Measurements from ENCODE around the gene KCNT1. TPM values are rescaled to one million over a fixed set of nuclear protein-coding genes. Genes with fewer than 3 reads are reported as not detected.
A peak's percentile ranks its signal among the peaks of the same experiment; 100 is the strongest.

Gene KCNT1
- total and polyA plus RNA-seq, 11 donors, result 0.21 to 7.4 (median 1.9) TPM

DNA sequence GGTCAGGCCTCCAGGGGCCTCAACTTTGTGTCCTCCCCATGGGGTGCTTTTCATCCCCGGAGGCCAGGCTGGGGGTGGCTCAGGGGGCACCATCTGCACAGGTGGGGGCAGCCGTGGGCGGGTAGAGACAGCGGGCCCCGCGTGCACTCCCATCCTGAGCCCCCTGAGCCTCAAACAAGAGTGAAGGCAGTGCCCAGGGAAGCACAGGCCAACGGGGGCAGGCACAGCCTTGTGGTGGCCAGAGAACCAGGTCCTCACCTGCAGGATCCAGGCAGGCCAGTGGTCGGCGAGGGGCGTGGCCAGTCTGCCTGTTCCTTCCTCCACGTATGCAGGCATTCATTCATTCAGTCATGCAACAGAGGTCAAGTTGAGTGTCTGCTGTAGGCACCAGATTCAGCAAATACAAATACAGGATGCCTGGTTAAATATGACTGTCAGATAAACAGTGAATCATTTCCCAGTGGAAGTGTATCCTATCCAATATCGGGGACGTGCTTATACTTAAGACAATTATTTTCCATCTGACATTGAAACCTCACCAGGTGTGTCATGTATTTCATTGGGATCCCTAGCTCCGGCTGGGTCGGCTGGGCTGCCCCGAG, 22.3 kb downstream of the KCNT1 start:
- Histone ChIP-seq H3K4me1 (no peaks in the 10 kb centered on the region), H3K9me3 (no peaks in the 10 kb centered on the region), H3K4me3 (no peak overlapping the region), H3K36me3 (no peaks in the 10 kb centered on the region), H3K27ac (no peak overlapping the region), H3K27me3 (peaks cover 0 to 36% (median 2%) of the 10 kb centered on the region in 9 donors)
- 62 to 69% (median 67%) methylated on average over 14 to 16 of the region's 16 CpGs for WGBS, 4 donors
- intact Hi-C loops (cut with DNase I), result no loop called here
- ATAC-seq, result peak in 1 of 4 donors; percentile 28
- TF ChIP-seq POLR2A (IDR thresholded peaks at IDR 0.05) (no peak), CTCF (IDR thresholded peaks at IDR 0.05) (no peak)
- DNase-seq, result no peak

DNA sequence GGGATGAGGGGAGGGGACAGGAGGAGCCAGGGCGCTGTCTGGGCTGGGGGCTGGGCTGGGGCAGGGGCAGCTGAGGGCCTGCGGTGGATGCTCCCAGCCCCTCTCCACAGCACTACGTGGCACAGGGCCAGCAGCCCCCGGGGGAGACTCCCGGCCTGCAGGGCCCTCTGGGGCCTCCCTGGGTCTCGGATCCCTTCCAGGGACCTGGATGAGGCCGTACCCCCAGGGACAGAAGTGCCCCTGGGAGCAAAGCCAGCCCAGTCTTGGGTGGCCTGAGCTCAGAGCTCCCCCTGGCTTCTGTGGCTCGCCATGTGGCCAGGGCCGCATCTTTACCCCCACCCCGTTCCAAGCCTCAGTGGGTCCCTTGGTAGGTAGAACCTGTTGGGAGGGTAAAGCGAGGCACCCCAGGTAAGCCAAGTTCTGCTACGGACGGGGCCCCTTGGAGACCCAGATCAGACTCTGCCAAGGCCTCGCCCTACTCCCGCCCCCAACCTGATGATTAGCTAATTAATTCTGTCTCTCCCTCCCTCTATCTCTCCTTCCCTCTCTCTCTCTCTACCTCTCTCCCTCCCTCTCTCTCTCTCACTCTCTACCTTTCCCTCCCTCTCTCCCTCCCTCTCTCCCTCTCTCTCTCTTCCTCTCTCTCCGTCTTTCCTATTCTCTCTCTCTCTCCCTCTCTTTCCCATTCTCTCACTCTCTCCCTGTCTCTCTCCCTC, 24.3 kb downstream of the KCNT1 start:
- peaks cover 0 to 17% (median 0%) of the 10 kb centered on the region in 9 donors for H3K27me3 ChIP-seq
- TF ChIP-seq CTCF (IDR thresholded peaks at IDR 0.05) (no peak), POLR2A (IDR thresholded peaks at IDR 0.05) (no peak)
- no peaks in the 10 kb centered on the region for H3K4me1 ChIP-seq
- 64 to 81% (median 69%) methylated on average over 9 to 16 of the region's 16 CpGs for WGBS, 4 donors
- no peak for DNase-seq
- peaks cover 0 to 8% (median 2%) of the 10 kb centered on the region in 12 donors for H3K9me3 ChIP-seq
- no peak overlapping the region for H3K27ac ChIP-seq
- H3K4me3 ChIP-seq, result no peak overlapping the region
- no peaks in the 10 kb centered on the region for H3K36me3 ChIP-seq
- intact Hi-C loops (cut with DNase I), result no loop called here
- no peak for ATAC-seq

- peaks cover 0 to 16% (median 0%) of the 10 kb centered on the region in 9 donors for H3K27me3 ChIP-seq
- H3K36me3 ChIP-seq, result no peaks in the 10 kb centered on the region
- H3K9me3 ChIP-seq, result peaks cover 0 to 19% (median 4%) of the 10 kb centered on the region in 12 donors
- no peaks in the 10 kb centered on the region for H3K4me1 ChIP-seq
- WGBS, 4 donors, result 53 to 61% (median 56%) methylated on average over 11 of the region's 11 CpGs
- no peak for DNase-seq
- intact Hi-C loops (cut with DNase I), result no loop called here
- TF ChIP-seq CTCF (IDR thresholded peaks at IDR 0.05), result no peak
- no peak for TF ChIP-seq POLR2A (IDR thresholded peaks at IDR 0.05)
- ATAC-seq, result no peak
- H3K27ac ChIP-seq, result no peak overlapping the region
- no peak overlapping the region for H3K4me3 ChIP-seq
Observed at GRCh38 chr9:135727257-135727875, 25.4 kb downstream of the KCNT1 start.

DNA sequence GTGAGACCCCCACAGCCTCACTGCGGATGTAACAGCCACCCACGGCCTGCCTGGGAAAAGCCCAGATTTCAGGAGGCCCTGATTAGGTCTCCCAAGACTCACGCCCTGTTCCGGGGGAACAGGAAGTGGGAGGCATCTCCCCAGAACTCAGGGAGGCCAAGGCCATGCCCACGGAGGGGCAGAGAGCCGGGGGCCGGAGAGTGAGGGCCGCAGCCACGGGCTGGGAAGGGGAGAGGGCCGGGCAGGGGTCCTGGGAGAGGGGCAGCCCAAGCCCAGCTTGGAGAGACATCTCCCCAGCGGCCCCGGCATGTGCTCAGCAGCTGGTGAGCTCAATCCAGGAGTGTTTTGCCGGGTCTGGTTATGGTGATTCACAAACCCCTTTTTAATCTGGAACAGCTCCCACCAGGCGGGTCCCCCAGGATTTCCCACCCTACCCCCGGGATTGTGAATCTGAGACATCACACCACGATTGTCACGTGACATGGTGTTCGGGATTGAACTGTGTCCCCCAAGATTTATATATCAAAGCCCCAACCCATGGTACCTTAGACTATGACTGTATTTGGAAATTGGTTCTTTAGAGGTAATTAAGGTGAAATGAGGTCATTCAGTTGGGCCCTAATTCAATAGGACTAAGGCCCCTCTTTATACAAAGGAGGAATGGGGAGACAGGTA, 26.6 kb downstream of the KCNT1 start:
- Histone ChIP-seq H3K27me3 (peaks cover 0 to 16% (median 0%) of the 10 kb centered on the region in 9 donors), H3K36me3 (no peaks in the 10 kb centered on the region), H3K9me3 (peaks cover 0 to 19% (median 4%) of the 10 kb centered on the region in 12 donors), H3K27ac (no peak overlapping the region), H3K4me1 (no peaks in the 10 kb centered on the region), H3K4me3 (no peak overlapping the region)
- ATAC-seq, result no peak
- TF ChIP-seq CTCF (IDR thresholded peaks at IDR 0.05), result no peak
- no peak for TF ChIP-seq POLR2A (IDR thresholded peaks at IDR 0.05)
- DNase-seq, result no peak
- 49 to 64% (median 64%) methylated on average over 16 to 18 of the region's 18 CpGs for WGBS, 4 donors
- intact Hi-C loops (cut with DNase I), result no loop called here
